HUES6 (cell line): ENCODE results near the gene ATXN1.
A peak's percentile ranks its signal among the peaks of the same experiment; 100 is the strongest.

Source experiments
- H3K27ac ChIP-seq: 2 replicates; pipeline ENCODE4 v1.7.0; 2013; ENCODE audit warnings: low read depth, mild to moderate bottlenecking, low read length, inconsistent platforms
- H3K27me3 ChIP-seq: 2 replicates; pipeline ENCODE4 v1.6.1; 2013; ENCODE audit warnings: low read length; ENCODE audit not compliant: control insufficient read depth, insufficient read depth
- H3K36me3 ChIP-seq: 2 replicates; pipeline ENCODE4 v1.6.1; 2013; ENCODE audit warnings: low read length; ENCODE audit not compliant: control insufficient read depth, insufficient read depth
- H3K4me1 ChIP-seq: 2 replicates; pipeline ENCODE4 v1.6.1; 2013; ENCODE audit warnings: low read length; ENCODE audit not compliant: control insufficient read depth, insufficient read depth
- H3K4me3 ChIP-seq: 2 replicates; pipeline ENCODE4 v1.5.1; 2013; ENCODE audit warnings: low read depth, low read length
- H3K9ac ChIP-seq: one replicate; pipeline ENCODE4 v1.6.1; 2013; ENCODE audit warnings: mild to moderate bottlenecking, low read length
- H3K9me3 ChIP-seq: 2 replicates; pipeline ENCODE4 v1.6.1; 2013; ENCODE audit warnings: low read depth, low read length; ENCODE audit not compliant: control insufficient read depth, insufficient read depth

The ATXN1 gene

DNA sequence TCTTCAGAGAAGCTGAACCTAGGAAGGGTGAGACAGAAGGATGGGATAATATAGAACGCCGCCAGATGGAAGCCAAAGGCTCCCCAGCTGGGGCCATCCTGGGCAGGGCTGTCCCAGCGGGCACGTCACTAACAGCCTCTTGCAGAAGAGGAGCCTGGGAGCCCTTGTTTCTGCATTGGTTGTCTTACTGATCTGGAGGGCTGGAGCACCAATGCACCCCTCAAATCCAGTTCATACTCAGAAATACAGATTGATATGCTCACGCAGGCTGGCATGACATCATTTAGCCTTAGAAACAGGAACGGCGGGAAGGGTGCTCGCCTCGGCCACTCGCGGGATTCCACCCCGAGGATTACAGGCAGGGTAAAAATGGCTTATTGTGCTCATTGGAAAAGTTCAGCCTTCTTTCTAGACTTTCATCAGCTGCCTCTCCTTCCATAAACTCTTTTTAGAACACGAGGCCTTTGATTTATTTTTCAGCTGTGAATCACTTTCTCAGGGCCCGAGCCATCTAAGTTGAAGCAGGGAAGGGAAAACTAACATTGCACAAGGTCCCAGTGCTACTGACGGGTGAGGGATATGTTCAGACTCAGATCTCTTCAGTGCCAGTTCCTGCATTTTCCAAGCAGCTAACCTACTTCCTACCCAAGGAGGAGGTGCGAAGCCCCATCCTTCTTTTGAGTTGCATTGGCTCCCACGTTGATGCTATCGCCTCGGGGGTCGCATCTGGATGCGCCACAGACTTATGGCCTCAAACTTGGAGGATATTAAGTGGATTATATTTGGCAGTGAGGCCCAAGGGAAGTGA lies 440.5 kb downstream of the ATXN1 start:
- no peak overlapping the region for H3K27ac ChIP-seq
- peak overlapping the region; percentile 0 for H3K9ac ChIP-seq
- peaks cover 50% of the 10 kb centered on the region for H3K4me1 ChIP-seq
- H3K9me3 ChIP-seq, result no peaks in the 10 kb centered on the region
- H3K36me3 ChIP-seq, result no peaks in the 10 kb centered on the region
- H3K27me3 ChIP-seq, result no peaks in the 10 kb centered on the region
- peak overlapping the region; percentile 1; the same call in 1 of the 2 replicates for H3K4me3 ChIP-seq

DNA sequence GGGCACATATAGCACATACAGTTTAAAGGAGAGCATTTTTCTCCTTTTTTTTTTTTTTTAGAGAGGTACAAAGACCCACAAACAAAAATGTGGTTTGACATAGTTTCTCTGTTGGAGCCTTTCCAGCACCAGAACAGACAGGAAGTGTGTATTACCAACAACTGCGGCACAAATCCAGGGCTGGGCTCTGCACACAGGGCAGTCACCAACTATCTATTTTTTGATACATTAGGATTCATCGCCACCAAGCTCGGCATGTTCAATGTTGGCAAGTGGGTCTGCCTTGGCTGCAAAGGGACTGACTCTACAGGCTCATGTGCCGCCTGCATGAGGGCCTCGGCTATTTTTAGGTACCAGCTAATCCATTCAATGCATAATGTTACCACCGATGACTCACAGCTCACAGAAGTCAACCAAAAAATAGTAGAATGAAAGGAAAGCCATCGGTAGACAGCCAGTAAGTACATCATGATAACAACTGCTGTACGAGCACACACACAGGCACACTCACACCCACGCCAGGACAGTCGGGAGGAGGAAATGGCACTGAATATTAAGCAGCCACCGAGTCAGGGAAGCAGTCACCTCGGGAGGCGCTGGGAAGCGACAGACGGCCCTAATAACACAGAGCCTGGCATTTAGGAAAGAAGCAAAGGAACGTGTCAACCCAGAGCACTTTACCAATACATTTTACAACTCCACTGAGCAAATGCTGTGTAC lies 441.3 kb downstream of the ATXN1 start:
- Histone ChIP-seq H3K4me1 (peaks cover 50% of the 10 kb centered on the region), H3K27ac (no peak overlapping the region), H3K9me3 (no peaks in the 10 kb centered on the region), H3K4me3 (peak overlapping the region; percentile 1; the same call in 1 of the 2 replicates), H3K27me3 (no peaks in the 10 kb centered on the region), H3K36me3 (no peaks in the 10 kb centered on the region), H3K9ac (peak overlapping the region; percentile 0)

DNA sequence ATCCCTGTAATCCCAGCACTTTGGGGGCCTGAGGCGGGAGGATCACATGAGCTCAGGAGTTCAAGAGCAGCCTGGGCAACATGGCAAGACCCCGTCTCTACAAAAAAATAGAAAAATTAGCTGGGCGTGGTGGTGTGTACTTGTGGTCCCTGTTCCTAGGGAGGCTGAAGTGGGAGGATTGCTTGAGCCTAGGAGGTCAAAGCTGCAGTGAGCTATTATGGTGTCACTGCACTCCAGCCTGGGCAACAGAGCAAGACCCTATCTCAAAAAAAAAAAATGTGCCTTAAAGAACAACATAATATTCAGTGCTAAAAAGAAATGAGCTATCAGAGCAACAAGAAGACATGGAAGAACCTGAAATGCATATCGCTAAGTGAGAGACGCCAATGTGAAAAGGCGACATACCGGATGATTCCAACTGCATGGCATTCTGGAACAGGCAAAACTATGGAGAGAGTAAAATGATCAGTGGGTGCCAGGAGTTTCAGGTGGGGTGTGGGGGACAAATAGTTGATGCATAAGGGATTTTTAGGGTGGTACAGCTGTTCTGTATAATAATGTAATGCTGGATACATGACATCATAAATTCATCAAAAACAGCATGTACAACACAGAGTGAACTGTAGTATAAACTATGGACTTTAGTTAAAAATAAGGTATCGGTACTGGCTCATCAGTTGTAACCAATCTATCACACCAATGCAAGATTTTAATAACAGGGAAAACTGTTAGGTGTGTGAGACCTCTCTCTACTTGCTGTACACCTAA lies 442.1 kb downstream of the ATXN1 start:
- no peaks in the 10 kb centered on the region for H3K36me3 ChIP-seq
- no peaks in the 10 kb centered on the region for H3K9me3 ChIP-seq
- peaks cover 43% of the 10 kb centered on the region for H3K4me1 ChIP-seq
- no peaks in the 10 kb centered on the region for H3K27me3 ChIP-seq
- no peak overlapping the region for H3K4me3 ChIP-seq
- no peak overlapping the region for H3K9ac ChIP-seq
- H3K27ac ChIP-seq, result no peak overlapping the region

DNA sequence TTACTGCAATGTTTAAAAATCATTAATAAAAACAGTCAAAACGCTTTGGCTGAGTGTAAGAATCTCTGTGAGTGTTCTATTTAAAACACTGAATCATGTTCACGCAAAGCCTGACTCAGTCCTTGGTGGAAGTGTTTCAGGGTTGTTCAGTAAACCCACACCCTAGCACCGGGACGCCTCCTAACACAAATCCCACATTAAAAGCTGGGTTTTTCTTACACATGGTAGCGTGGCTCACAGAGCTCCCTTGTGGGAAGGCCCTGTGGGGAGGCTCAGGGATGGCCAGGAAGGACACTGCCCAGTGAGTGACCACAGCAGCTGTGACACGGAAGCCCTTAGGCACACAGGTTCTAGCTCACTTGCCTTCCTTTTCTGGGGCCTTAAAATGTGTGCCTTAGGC lies 442.7 kb downstream of the ATXN1 start:
- H3K27me3 ChIP-seq, result no peaks in the 10 kb centered on the region
- H3K9ac ChIP-seq, result no peak overlapping the region
- H3K27ac ChIP-seq, result no peak overlapping the region
- no peaks in the 10 kb centered on the region for H3K9me3 ChIP-seq
- peaks cover 37% of the 10 kb centered on the region for H3K4me1 ChIP-seq
- H3K36me3 ChIP-seq, result no peaks in the 10 kb centered on the region
- H3K4me3 ChIP-seq, result no peak overlapping the region

DNA sequence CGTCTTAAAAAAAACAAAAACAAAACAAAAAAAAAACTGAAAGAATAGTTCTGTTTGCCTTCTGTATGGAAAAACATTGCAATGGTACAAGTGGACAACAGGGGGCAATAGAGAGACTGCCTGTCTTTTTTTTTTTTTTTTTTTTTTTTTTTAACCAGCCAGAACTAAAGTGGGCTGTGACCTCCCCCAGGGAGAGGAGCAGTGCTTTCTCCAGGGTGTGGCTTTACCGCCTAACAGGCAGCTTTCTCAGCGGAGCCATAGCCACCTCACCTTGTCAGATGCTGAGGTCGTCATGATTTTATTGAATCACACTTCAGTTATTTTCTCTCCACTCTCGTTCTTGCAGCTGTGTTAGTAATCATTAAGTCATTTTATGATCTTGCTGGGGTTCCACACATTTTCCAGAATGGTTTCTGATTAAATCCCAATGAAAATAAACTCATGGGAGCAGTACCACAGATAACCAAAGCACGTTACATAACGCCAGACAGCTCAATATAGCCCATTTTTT lies 444.5 kb downstream of the ATXN1 start:
- H3K9me3 ChIP-seq, result no peaks in the 10 kb centered on the region
- no peaks in the 10 kb centered on the region for H3K27me3 ChIP-seq
- H3K4me3 ChIP-seq, result no peak overlapping the region
- H3K9ac ChIP-seq, result no peak overlapping the region
- no peak overlapping the region for H3K27ac ChIP-seq
- no peaks in the 10 kb centered on the region for H3K36me3 ChIP-seq
- H3K4me1 ChIP-seq, result peaks cover 23% of the 10 kb centered on the region

DNA sequence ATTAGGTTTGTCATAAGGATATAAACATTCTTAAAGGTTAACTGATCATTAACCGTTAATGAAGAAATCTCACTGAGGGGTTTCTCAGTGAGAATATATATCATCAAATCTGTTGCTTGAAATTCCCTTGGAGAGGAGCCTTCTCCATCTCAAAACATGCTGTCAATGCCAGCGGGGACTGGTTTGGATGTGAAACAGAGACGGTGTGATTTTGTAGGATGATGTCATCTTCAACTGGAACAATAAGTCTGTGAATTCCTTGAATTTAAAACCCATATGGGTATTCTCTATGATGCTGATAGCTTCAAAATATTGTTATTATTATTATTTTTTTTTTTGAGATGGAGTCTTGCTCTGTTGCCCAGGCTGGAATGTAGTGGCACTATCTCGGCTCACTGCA lies 447.0 kb downstream of the ATXN1 start:
- H3K9ac ChIP-seq, result no peak overlapping the region
- no peak overlapping the region for H3K4me3 ChIP-seq
- no peaks in the 10 kb centered on the region for H3K27me3 ChIP-seq
- H3K27ac ChIP-seq, result no peak overlapping the region
- peaks cover 4% of the 10 kb centered on the region; the same call in 1 of the 2 replicates for H3K4me1 ChIP-seq
- H3K9me3 ChIP-seq, result no peaks in the 10 kb centered on the region
- H3K36me3 ChIP-seq, result no peaks in the 10 kb centered on the region

DNA sequence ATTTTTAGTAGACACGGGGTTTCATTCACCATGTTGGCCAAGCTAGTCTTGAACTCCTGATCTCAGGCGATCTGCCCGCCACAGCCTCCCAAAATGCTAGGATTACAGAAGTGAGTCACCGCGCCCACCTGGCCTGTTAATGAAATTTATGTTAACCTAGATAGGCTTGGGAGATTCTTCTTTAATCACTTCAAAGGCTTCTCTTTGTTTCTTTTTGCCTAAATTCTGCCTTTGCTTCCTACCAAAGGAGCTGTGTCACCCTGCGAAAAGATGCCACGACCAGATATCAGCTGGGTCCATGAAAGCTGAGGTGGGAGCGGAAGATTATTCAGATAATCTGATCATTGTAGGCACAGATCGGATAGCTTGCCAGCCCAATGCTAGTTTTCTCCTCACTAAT lies 447.5 kb downstream of the ATXN1 start:
- Histone ChIP-seq H3K4me1 (peaks cover 4% of the 10 kb centered on the region; the same call in 1 of the 2 replicates), H3K9ac (no peak overlapping the region), H3K9me3 (no peaks in the 10 kb centered on the region), H3K36me3 (no peaks in the 10 kb centered on the region), H3K27me3 (no peaks in the 10 kb centered on the region), H3K4me3 (no peak overlapping the region), H3K27ac (no peak overlapping the region)

DNA sequence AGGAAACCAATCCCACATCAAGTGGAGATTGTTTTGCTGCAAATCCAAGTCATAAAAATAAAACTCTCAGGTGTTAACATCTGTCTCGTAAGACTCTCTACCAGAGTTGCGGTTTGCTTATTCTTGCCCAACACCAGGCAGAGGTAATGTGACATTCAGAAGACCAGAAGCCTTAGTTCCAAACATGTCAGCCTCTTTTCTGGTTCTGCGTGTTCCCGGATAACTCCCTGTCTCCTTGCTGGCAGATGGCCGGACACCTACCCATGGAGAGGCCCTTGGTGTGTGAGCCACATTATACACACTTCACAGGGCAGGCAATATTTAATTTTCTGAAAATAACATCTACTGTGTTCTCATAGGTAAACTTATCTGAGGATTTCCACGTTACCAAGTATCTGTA lies 449.5 kb downstream of the ATXN1 start:
- H3K36me3 ChIP-seq, result no peaks in the 10 kb centered on the region
- no peaks in the 10 kb centered on the region for H3K27me3 ChIP-seq
- no peaks in the 10 kb centered on the region for H3K9me3 ChIP-seq
- H3K4me3 ChIP-seq, result no peak overlapping the region
- H3K9ac ChIP-seq, result no peak overlapping the region
- no peak overlapping the region for H3K27ac ChIP-seq
- H3K4me1 ChIP-seq, result peaks cover under 1% of the 10 kb centered on the region; the same call in 1 of the 2 replicates

DNA sequence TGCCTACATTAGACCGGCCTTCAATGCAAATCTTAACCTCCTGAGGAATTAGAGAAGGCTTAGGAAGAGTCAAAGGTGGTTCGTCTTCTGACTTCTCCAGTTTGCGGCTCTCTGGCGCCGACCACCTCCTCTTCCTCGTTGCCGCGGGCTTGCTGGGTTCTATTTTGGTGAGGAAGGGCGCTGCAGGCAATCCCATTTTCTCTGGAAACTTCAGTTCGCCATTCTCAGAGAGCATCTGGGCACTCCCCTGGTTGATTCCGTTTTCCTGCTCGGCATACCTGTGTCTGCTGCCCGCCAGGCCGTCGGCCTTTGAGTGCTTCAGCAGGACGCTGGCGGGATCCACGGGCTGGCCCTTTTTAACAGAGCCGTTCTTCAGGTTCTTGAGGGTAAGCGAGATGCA lies 454.9 kb downstream of the ATXN1 start:
- no peak overlapping the region for H3K9ac ChIP-seq
- no peaks in the 10 kb centered on the region for H3K36me3 ChIP-seq
- no peaks in the 10 kb centered on the region for H3K27me3 ChIP-seq
- H3K9me3 ChIP-seq, result no peaks in the 10 kb centered on the region
- H3K27ac ChIP-seq, result no peak overlapping the region
- H3K4me1 ChIP-seq, result peaks cover 32% of the 10 kb centered on the region
- H3K4me3 ChIP-seq, result no peak overlapping the region

DNA sequence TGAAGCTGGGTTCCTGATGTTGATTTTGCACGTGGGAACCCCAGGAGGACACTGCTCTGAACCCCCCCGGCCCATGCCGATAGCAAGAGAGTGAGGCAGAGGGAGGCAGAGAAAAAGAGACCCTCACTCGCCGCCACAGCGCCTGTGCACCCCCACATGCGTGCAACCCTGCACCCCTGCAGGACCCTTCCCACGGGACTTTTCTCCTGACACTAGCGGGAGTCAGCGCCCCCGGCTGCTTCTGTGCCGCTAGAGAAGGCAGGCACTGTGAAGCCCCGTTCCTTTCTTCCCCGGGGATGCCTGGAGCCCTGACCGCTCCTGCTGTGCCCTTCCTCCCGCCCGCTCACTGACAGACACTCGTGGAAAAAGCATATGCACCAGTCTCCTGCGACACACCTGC lies 455.5 kb downstream of the ATXN1 start:
- Histone ChIP-seq H3K27me3 (no peaks in the 10 kb centered on the region), H3K4me3 (no peak overlapping the region), H3K27ac (no peak overlapping the region), H3K9ac (no peak overlapping the region), H3K36me3 (no peaks in the 10 kb centered on the region), H3K9me3 (no peaks in the 10 kb centered on the region), H3K4me1 (peaks cover 32% of the 10 kb centered on the region)
